HG02763 (cell line): ENCODE measurements around the gene BRDT.

Experiments used
- ATAC-seq: cut with Tn5 transposase; IDR thresholded peaks from one replicate; pipeline ENCODE4 v1.9.1; 2021; ENCODE audit warnings: mild to moderate bottlenecking, moderate library complexity; ENCODE audit not compliant: unreplicated experiment

Gene BRDT

GRCh38 chr1:91949356-91949699 lies at the start of gene BRDT:
Gene BRDT (plus strand): TSS chr1:91949401. CDS start chr1:91962755, 13,354 bp downstream.
- ATAC-seq: no peak

DNA sequence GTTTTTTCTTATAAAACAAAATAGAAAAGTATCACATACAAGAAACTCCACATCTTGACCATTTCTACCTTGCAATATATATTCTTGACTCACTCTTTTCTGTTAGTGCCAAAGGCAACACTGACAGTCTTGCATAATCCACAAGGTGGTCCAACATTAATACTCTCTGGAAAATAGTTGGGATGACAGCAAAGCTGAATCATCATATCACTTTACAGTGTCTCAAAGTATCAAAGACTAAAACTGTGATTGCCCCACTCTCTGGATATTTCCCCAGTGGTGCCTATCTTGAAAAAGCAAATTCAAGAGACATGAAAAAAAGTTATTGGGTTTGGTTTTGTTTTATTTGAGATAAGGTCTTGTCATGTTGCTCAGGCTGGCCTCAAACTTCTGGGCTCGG lies 48.6 kb upstream of the BRDT start:
- no peak for ATAC-seq

GRCh38 chr1:91901231-91901630 lies 48.0 kb upstream of the BRDT start:
- ATAC-seq: no peak

DNA sequence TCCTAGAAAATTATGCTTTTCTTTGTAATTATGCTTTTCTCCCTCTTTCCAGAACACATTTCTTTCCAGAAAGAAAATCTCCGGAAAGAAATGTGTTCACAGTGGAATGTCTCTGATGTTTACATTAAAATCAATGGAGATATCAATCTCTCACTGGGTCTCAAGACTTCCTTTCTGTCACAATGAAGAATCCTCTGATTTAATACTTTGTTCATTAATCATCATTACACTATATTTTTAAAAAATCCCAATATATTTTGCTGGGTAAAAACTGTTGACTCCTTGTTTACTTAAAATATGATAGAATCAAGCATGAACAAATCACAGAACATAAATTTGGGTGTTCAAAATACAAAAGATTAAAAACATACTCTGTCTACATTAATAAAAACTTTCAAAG lies 36.9 kb upstream of the BRDT start:
- no peak for ATAC-seq

DNA sequence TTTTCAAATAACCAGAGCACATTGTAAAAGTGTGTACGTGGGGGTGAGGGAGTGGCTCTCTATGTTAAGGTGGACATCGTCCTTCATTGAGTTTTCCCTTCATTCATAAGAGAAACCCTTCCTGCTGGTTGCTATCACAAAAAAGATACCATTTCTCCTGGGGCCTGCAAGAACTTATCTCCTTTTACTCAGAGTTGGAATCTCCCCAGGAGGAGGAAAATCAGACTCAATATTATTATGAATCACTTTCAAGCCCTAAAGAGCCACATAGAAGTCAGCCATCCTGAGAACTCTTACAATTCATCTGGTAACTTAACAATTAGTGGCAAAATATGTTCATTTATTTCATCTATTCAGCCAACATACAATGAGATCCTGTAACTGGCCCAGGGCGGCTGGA lies 36.2 kb upstream of the BRDT start:
- ATAC-seq: no peak

DNA sequence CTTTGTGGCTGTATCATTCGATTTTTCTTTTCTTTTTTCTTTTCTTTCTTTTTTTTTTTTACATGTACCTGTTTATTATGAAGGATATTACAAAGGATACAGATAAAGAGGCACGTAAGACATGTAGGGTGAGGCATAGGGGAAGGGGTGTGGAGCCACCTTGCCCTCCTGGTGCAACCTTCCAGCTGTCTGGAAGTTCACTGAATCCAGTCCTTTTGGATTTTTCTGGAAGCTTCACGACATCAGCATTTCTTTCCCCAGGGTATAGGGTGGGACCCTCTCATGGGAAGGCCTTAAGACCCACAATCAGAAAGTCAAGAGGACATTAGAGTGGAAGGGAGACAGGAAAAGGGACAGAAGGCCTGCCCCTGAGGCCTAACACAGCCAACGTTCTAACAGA lies 33.2 kb upstream of the BRDT start:
- ATAC-seq: no peak

DNA sequence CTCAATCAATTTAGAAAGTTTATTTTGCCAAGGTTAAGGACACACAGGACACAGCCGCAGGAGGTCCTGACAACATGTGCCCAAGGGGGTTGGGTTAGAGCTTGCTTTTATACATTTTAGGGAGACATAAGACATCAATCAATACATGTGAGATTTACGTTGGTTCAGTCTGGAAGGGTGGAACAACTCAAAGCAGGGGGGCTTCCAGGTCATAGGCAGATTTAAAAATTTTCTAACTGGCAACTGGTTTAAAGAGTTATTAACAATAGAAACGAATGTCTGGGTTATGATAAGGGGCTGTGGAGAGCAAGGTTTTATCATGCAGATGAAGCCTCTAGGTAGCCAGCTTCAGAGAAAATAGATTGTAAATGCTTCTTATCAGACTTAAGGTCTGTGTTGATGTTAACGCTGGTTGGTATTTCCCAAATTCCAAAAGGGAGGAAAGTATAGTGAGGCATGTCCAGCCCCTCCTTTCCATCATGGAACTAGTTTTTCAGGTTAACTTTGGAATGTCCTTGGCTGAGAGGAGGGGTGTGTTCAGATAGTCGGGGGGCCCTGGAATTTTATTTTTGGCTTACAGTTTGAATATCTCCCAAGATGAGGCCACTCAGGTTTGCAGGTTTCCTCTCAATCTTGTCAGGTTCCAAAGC lies 32.3 kb upstream of the BRDT start:
- no peak for ATAC-seq

DNA sequence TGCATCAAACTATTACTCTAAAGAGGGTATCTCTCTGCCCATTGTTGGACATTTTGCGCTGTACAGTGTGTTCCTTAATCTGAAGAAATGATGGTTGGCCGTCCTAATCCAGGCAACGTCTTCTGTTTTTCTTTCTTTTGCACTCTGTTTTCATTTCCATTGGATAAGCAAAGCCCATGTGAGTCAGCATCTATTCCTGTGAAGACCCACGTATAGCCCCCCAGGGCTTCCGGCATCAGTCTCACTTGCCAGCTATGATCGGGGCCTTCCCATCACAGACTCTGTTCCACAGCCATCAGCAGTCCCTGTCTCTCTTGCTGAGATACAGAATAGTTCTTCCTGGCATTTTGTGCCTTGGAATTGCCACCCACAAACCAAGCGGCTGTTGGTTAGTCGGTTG lies 29.2 kb upstream of the BRDT start:
- ATAC-seq: no peak

DNA sequence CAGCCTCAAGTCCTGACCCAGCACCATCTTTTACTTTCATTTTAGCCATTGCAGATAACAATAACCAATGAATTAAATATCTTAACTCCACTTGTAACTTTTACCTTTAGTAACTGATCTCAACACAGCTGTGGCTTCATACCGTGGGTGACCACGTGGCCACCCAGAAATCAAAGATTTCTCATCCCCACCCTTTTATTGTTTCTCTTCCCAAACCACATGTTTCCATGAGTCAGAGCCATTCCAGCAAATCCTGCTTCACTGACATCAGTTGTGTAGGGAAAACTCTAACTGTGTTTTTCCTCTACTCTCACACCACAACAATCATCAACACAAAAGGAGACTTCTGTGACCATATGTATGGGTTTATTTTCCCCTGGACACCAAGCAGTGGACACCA lies 25.1 kb upstream of the BRDT start:
- no peak for ATAC-seq

GRCh38 chr1:91925644-91926435 lies 23.4 kb upstream of the BRDT start:
- ATAC-seq: no peak

DNA sequence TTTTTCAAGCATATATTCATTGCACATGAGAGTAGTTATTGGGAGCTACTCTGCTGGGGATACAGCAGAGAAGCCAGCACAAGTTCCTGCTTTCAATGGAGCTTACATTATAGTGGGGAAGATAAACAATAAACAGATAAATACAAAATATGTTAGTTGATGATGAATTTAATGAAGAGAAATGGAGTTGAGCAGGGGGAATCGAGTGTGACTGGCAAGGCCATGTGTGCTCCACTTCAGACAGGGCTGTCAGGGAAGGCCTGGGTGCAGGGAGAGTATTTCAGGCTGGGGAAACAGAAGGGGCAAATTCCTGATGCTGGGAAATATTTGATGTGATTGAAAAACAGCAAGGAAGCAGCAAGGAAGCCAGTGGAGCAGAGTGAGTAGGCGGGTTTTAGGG lies 21.2 kb upstream of the BRDT start:
- ATAC-seq: no peak

GRCh38 chr1:91929250-91929649 lies 20.0 kb upstream of the BRDT start:
- ATAC-seq: no peak

GRCh38 chr1:91937613-91938012 lies 11.6 kb upstream of the BRDT start:
- ATAC-seq: no peak

- no peak for ATAC-seq
These were observed 8.7 kb upstream of the BRDT start for GRCh38 chr1:91940496-91940895.

- ATAC-seq: no peak
These were observed 5.1 kb upstream of the BRDT start for GRCh38 chr1:91944087-91944486.

DNA sequence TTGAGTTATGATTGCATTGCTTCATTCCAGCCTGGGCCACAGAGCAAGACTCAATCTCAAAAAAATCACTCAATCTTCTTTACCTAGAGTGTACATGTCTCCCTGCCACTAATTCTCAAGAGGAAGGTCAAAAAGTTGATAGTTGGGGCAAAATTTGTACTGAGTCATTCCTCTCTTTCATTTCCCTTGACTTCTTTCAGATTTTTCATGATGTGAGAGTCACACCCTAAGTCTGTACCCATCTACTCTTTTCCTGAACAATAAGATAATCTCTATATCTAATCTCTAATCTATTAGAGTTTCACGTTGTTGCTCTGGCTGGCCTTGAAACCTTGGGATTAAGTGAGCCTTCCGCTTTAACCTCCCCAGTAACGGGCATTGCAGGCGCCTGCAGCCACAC lies 1.1 kb upstream of the BRDT start:
- ATAC-seq: no peak

DNA sequence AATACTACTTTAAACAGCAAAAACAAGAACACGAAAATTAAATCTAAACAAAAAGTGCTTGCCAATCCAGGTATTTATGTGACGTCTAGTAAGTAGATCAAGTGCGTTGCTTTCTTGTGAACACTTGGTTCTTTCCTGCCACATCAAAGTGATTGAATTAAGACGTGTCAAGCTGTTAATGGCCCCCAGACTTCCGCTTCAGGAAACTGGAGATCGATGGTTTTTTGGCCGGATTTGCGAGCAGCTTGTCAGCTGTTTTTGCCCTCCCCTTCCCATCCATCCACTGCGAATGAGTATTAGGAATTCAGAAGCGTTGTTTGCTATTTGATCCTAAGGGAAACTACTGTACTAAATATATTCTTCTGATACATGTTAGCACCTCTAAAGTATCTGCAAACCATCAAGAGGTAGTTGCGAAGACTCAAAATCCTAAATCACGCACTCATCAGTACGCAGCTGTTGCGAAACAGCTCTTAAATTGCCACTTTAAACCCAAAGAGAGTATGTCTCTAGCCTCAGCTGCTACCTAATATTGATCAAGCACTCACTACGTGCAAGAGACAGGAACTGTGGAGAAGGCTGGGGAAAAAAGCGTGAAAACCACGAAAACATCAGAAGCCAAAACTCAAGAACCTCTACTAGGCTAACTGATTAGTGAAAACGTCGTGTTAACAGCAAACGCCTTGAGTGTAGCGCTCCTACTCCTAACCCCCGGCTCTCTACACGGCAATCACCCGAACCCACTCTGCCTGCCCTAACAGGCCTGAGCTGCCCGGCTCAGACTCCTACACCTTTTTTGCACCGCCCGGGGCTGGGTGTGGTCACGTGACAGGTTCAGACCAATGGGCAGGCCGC lies 473 bp upstream of the BRDT start:
- no peak for ATAC-seq

DNA sequence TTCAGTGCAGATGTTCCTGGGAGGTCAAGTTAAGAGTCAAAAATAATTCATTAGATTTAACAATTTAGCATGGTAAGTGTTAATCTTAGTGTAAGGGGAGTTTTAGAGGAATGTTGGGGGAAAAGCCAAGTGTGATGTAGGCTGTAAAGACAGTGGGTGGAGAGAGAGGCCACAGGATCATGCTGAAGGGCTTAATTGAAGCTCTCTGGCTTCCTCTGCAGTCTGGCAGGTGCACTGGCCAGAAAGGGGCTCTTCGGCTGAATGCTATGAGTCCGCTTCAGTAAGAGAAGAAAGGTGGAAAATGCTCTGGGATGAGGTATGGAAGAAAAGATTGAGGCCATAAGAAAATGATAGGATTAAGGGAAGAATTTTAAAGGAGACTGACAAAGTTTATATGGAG lies 3.0 kb downstream of the BRDT start:
- ATAC-seq: no peak

DNA sequence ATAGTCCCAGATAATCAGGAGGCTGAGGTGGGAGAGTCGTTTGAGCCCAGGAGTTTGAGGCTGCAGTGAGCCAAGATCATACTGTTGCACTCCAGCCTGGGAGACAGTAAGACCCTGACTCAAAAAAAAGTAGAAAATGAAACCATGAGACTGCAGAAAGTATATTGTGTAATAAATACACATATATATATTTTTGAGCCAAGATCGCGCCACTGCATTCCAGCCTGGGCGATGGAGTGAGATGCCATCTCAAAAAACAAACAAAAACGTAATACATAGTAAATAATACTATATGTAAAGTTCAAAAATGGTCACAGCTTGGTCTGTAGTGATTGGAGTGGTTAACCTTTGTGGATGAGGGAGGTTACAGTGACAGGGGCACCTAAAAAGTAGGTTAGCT lies 9.7 kb downstream of the BRDT start:
- ATAC-seq: no peak

DNA sequence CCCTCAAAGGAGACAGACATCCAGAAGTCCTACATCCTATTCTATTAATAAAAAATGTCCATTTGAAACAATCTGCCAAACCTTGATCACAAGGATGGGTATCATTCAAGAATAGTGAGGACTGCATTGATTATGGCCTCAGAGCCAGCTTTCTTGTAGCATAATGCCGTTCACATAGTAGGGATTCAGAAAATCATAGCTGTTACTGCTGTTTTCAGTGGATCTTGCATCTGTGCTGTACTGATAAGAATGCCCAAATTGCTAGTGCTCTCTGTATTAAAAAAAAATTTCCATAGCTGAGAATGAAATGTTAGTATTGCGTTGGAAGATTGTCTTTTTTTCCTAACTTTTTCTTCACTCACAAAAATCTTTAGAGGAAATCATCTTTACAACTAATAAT lies 19.1 kb downstream of the BRDT start:
- ATAC-seq: no peak

GRCh38 chr1:91979383-91979782 lies 30.2 kb downstream of the BRDT start:
- ATAC-seq: no peak

DNA sequence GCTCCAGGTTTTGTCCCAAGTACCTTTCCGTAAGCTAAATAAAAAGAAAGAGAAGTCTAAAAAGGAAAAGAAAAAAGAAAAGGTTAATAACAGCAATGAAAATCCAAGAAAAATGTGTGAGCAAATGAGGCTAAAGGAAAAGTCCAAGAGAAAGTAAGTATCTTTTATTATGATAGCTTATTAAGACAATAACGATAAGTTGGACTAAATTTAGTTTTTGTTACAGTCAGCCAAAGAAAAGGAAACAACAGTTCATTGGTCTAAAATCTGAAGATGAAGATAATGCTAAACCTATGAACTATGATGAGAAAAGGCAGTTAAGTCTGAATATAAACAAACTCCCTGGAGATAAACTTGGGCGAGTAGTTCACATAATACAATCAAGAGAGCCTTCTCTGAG lies 31.5 kb downstream of the BRDT start:
- no peak for ATAC-seq
